GM12892 (cell line): ENCODE results near the gene FSD1L. TPM values are rescaled to one million over a fixed set of nuclear protein-coding genes. Genes with fewer than 3 reads are reported as not detected.

Source experiments
- DNase-seq: peaks from one replicate; pipeline ENCODE4 v3.0.0; 2011; ENCODE audit not compliant: insufficient read length
- FAIRE-seq: peaks from 2 replicates; lab custom pipeline; 2011; peaks lifted over from hg19 to GRCh38; lab: Jason Lieb, UNC
- POLR2A ChIP-seq: IDR thresholded peaks from 2 replicates; pipeline ENCODE4 v1.6.1; 2011; ENCODE audit warnings: low read depth, low read length, control low read depth
- POLR2AphosphoS5 ChIP-seq: IDR thresholded peaks from 2 replicates; pipeline ENCODE4 v1.6.1; 2011; ENCODE audit warnings: low read depth, low read length, control low read depth
- TAF1 ChIP-seq: IDR thresholded peaks from 2 replicates; pipeline ENCODE4 v1.6.1; 2011; ENCODE audit warnings: low read depth, mild to moderate bottlenecking, control low read depth, low read length, borderline replicate concordance
- polyA plus RNA-seq: library from polyadenylated mRNA; unstranded; fragments of >200 nt; gene quantifications from one replicate; pipeline ENCODE4 v1.2.1, GENCODE V29; 2012; ENCODE audit warnings: missing spikeins, inconsistent platforms; ENCODE audit not compliant: missing spikeins

The FSD1L gene
- 13.2 TPM for polyA plus RNA-seq

- DNase-seq (peak; percentile 68), FAIRE-seq (peak; percentile 94)
- TF ChIP-seq TAF1 = no peak
- peak; percentile 20; the same call in 1 of the 2 replicates for TF ChIP-seq POLR2AphosphoS5
- peak; percentile 68; the same call in 1 of the 2 replicates for TF ChIP-seq POLR2A
These were observed at the start of gene FSD1L for GRCh38 chr9:105447814-105448812. FSD1L (plus strand) TSS chr9:105448034; CDS start chr9:105448221, 187 bp downstream.

DNA sequence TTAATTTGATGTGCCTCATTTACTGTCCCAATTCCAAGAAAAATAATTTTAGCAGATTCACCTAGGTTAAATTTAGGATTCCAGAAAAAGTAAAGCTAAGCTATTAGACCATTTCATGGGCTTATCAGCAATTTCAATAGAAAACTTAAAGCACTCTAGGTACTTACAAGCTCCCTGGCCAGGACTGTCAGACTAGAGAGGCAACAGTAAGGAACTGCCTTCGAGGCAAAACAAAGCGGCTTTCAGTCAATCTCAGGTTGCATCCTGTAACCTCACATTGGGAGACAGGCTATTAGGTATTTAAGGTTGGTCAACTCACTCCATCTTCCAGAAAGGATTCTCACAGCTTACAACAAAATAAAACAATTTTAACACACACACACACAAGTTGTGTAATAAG is 48.7 kb upstream of the FSD1L start:
- no peak for TF ChIP-seq TAF1
- TF ChIP-seq POLR2AphosphoS5 = no peak
- TF ChIP-seq POLR2A = no peak
- no peak for DNase-seq
- no peak for FAIRE-seq

- TF ChIP-seq POLR2AphosphoS5 (no peak), TAF1 (no peak), POLR2A (no peak)
- no peak for DNase-seq
- FAIRE-seq = no peak
These were observed 46.2 kb upstream of the FSD1L start for GRCh38 chr9:105401651-105402050.

DNA sequence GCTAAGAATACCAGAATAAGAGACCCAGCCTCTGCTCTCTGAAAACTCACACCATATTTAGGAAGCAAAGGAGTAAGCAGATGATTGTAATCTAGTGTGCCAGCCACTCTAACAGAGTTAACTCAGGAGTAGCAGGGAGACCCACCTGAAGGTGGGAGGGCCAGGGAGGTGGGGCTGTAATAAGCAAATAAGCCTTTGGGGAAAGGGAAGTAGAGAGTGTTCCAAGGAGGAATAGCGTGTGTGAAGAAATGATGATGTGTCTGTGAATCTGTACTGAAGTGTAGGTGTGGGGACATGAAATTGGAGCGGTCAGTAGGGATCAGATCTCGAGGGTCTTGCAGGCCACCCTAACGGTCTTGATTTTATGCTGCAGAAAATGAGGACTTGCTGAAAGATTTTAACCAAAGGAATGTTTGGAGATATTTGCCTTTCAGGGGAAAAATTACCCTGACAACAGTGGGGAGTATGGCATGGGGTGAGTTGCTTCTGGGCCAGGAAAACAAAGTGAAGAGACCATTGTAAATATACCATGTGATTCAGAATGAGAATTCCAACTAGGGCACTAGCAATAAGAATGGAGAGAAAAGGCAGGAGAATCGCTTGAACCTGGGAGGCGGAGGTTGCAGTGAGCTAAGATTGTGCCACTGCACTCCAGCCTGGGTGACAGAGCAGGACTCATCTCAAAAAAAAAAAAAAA is 44.1 kb upstream of the FSD1L start:
- no peak for DNase-seq
- TF ChIP-seq POLR2AphosphoS5 = no peak
- no peak for TF ChIP-seq POLR2A
- no peak for TF ChIP-seq TAF1
- no peak for FAIRE-seq

- FAIRE-seq = peak; percentile 85
These were observed 42.2 kb upstream of the FSD1L start for GRCh38 chr9:105405514-105406131.

DNA sequence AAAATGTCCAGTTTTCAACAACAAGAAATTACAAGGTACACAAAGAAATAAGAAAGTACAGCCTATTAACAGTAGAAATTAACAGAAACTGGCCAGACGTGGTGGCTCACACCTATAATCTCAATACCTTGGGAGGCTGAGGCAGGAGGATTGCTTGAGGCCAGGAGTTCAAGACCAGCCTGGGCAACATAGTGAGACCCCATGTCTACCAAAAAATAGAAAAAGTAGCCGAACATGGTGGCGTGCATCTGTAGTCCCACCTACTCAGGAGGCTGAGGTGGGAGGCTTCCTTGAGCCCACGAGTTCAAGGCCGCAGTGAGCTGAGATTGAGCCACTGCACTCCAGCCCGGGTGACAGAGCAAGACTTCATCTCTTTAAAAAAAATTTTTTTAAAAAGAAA is 41.5 kb upstream of the FSD1L start:
- DNase-seq (no peak), FAIRE-seq (no peak)
- no peak for TF ChIP-seq POLR2A
- no peak for TF ChIP-seq POLR2AphosphoS5
- TF ChIP-seq TAF1 = no peak

More at GRCh38 chr9:105405514-105406131, 42.2 kb upstream of the FSD1L start:
- DNase-seq = no peak
- TF ChIP-seq TAF1 (no peak), POLR2AphosphoS5 (no peak), POLR2A (no peak)

DNA sequence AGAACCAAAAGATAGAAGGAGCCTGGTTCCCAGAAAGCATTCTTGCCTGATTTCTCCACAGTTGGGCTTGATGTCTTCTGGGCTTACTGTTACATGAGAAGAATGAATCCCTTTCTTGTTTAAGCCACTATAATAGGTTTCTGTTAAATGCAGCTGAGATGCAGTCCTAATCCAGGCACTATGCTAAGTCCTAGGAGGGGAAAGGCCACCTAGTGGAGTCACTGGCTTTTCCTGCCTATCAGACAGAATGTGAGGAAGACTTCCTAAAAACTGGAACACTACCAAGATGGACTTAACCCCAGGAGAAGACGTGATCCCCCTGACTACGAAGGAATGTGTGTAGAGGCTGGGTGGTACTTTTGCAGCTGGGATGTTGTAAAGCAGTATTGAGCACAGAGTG is 34.3 kb upstream of the FSD1L start:
- no peak for TF ChIP-seq POLR2A
- TF ChIP-seq POLR2AphosphoS5 = no peak
- TF ChIP-seq TAF1 = no peak
- FAIRE-seq (no peak), DNase-seq (no peak)

DNA sequence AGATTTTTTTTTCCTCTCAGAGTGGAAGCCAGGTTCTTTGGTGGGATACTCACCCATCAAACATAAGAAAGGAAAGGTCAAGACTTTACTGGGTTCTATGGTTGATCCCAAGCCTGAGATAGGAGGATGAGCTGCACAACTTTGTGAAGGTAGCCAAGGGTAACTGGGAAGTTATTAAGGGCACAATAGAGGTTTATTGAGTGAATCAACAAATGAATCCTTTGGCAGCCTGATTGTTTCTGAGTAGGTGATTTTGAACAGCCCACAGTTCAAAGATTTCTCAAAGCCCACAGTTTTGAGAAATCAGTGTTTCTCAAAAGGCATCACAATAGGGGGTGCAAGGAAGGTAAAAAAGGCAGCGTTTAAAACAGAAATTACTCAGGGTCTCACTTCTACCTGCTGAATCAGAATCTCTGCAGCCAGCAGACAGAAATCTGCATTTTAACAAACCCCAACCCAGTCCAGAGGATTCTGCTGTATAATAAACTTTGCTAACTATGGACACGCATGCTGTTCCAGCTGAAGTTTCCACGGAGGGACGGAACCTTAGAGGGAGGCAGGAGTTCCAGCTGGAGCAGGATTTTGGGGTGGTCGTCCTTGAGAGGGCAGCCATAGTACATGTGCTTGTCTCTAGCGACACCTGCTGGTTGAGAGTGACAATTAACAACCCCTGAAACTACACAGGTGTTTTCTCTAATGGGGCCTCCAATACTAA is 32.7 kb upstream of the FSD1L start:
- FAIRE-seq = peak; percentile 80
- peak; percentile 22 for DNase-seq
- TF ChIP-seq POLR2AphosphoS5 = no peak
- TF ChIP-seq TAF1 = no peak
- no peak for TF ChIP-seq POLR2A

- DNase-seq = no peak
- FAIRE-seq = no peak
These were observed 32.2 kb upstream of the FSD1L start for GRCh38 chr9:105415662-105415980.

GRCh38 chr9:105416840-105417239 is 31.0 kb upstream of the FSD1L start:
- TF ChIP-seq POLR2AphosphoS5 = no peak
- TF ChIP-seq TAF1 = no peak
- no peak for TF ChIP-seq POLR2A
- no peak for FAIRE-seq
- no peak for DNase-seq

More at GRCh38 chr9:105415662-105415980, 32.2 kb upstream of the FSD1L start:
- TF ChIP-seq TAF1 = no peak
- no peak for TF ChIP-seq POLR2AphosphoS5
- no peak for TF ChIP-seq POLR2A

DNA sequence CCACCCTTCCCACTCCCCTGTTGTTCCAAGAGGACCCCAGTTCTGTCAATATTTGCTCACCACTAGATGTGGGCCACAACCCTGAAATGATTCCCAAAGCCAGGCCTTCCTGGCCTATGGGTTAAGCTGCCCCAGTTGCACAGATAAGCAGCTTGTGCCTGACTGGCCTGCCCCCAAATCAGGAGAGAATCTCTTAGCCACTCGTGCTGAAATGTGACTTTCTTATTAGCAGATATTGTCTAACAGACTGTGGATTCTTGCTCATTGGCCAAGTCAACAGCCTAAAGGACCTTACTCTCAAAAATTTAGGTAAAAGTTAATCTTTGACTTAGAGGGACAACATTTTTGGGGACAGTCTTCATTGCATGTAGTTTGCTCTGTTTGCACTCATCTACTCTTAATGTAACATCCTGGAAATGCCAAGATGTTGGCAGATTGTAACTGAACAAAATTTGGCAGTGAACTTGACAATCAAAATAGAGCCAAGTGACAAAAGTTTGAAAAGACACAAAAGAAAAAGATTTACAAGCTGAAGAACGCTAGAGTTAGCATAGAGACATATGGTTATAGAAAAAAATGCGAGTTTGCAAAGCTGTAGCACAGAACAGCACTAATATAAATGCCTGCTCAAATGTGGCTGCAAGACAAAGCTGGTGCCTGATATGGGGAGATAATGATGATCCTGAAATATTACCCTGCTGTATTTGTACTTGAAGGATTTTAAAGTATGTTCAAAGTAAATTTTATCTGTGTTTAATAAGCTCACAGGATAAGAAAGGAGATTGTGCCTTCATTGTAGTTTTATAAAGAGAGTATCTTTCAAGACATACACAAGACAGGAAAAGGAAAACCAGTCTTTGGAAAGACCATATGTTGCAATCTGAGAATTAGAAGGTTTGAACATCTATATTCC is 29.0 kb upstream of the FSD1L start:
- DNase-seq (no peak), FAIRE-seq (no peak)
- TF ChIP-seq POLR2AphosphoS5 = no peak
